ENCODE data around the gene SLC12A3.

SLC12A3 gene, protein sequence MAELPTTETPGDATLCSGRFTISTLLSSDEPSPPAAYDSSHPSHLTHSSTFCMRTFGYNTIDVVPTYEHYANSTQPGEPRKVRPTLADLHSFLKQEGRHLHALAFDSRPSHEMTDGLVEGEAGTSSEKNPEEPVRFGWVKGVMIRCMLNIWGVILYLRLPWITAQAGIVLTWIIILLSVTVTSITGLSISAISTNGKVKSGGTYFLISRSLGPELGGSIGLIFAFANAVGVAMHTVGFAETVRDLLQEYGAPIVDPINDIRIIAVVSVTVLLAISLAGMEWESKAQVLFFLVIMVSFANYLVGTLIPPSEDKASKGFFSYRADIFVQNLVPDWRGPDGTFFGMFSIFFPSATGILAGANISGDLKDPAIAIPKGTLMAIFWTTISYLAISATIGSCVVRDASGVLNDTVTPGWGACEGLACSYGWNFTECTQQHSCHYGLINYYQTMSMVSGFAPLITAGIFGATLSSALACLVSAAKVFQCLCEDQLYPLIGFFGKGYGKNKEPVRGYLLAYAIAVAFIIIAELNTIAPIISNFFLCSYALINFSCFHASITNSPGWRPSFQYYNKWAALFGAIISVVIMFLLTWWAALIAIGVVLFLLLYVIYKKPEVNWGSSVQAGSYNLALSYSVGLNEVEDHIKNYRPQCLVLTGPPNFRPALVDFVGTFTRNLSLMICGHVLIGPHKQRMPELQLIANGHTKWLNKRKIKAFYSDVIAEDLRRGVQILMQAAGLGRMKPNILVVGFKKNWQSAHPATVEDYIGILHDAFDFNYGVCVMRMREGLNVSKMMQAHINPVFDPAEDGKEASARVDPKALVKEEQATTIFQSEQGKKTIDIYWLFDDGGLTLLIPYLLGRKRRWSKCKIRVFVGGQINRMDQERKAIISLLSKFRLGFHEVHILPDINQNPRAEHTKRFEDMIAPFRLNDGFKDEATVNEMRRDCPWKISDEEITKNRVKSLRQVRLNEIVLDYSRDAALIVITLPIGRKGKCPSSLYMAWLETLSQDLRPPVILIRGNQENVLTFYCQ

GRCh38 chr16:56864960-56865359 lies at the start of gene SLC12A3:
Gene SLC12A3 (plus strand): TSS chr16:56865207. CDS start chr16:56865236, 29 bp downstream.
- TF ChIP-seq POLR2A (IDR thresholded peaks at IDR 0.05; ENCODE audit: low read length), result no peak
- TF ChIP-seq GATA1 (IDR thresholded peaks at IDR 0.05; ENCODE audit: low read depth, low read length), result no peak
- no peak for DNase-seq

DNA sequence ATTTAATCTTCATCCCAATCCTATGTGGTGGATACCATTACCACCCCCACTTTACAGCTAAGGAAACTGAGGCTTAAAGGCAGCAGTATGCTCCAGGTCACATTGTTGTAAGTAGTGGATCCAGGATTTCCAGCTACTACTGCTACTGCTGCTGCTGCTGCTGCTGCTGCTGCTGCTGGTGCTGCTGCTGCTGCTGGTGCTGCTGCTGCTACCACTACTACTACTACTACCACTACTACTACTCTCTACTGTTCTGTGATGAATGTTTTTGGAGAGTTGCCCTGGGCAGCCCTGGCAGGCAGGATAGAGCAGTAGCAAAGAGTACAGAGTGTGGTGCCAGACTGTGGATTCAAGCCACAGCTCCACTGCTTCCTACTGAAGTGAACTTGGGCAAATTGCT lies 49.3 kb upstream of the SLC12A3 start:
- no peak for DNase-seq

GRCh38 chr16:56817056-56817455 lies 48.0 kb upstream of the SLC12A3 start:
- DNase-seq, result no peak
- TF ChIP-seq GATA1 (IDR thresholded peaks at IDR 0.05; ENCODE audit: low read depth, low read length) (no peak), POLR2A (IDR thresholded peaks at IDR 0.05; ENCODE audit: low read length) (no peak)

More for the DNA sequence above, 49.3 kb upstream of the SLC12A3 start:
- TF ChIP-seq GATA1 (IDR thresholded peaks at IDR 0.05; ENCODE audit: low read depth, low read length) (no peak), POLR2A (IDR thresholded peaks at IDR 0.05; ENCODE audit: low read length) (no peak)

- TF ChIP-seq GATA1 (IDR thresholded peaks at IDR 0.05; ENCODE audit: low read depth, low read length) (no peak), POLR2A (IDR thresholded peaks at IDR 0.05; ENCODE audit: low read length) (no peak)
- DNase-seq, result no peak
Measured at GRCh38 chr16:56817938-56818337, 47.1 kb upstream of the SLC12A3 start.

DNA sequence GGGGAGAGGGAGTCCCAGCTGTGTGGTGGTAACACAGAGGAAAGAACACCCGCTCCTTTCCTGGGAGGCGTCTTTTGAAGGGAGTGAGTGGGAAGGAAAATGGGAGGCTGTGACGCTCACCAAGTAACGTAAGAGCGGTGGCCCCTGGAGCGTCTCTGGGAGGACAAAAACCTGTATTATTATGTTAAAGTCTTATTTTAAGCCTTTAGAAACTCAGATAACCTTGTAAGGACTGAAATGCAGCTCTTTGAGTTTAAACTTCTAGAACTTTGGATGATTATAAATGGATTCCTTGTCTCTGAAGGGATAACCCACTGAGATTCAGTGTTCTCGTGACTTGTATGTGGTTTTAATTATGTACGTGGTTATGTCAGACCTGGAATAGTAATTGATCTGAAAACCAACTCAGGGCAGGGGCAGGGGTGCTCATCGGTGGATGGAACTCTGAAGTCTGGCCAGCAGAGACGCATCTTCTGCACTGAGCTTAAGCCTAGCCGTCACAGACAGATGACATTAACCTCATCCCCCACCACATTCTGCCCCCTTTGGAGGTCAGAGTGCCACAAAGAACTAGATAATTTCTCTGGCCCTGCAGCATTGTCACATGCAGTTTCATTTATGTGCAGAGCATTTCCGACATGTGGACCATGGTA lies 41.8 kb upstream of the SLC12A3 start:
- DNase-seq, result no peak
- no peak for TF ChIP-seq POLR2A (IDR thresholded peaks at IDR 0.05; ENCODE audit: low read length)
- TF ChIP-seq GATA1 (IDR thresholded peaks at IDR 0.05; ENCODE audit: low read depth, low read length), result no peak

DNA sequence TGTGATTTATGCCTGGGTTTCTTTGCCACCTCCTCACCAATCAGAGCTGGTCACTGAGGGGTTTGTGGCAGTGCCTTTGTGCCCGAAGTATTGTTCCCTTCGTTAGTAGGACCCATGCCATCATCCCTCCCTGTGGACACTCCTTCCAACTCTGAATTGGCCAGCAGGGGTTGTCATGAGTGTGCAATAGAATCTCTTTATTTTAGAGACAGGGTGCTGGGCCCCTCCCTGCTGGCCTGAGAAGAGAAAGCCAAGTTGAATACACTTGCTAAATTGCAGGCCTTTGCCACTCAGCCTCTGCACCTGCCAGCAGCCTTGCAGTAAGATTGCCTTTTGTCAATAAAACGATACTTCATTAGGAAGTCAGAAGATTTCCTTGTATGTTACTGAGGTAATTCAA lies 40.7 kb upstream of the SLC12A3 start:
- TF ChIP-seq GATA1 (IDR thresholded peaks at IDR 0.05; ENCODE audit: low read depth, low read length), result no peak
- TF ChIP-seq POLR2A (IDR thresholded peaks at IDR 0.05; ENCODE audit: low read length), result no peak
- DNase-seq, result no peak

DNA sequence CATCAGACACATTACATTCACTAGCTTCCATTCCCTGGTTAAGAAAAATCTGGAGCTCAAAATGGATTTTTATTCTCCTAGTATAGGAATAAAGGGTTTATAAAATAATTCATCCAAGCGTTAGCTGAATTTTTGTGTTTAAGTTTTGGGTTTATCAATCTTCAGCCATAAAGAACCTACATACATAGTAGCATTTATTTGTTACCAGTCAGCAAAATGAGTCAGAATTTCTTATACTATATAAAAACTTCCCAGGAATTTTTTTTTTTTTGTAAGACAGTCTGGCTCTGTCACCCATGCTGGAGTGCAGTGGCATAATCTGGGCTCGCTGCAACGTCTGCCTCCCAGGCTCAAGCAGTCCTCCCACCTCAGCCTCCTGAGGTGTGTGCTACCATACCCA lies 40.2 kb upstream of the SLC12A3 start:
- DNase-seq, result no peak
- TF ChIP-seq GATA1 (IDR thresholded peaks at IDR 0.05; ENCODE audit: low read depth, low read length), result no peak
- TF ChIP-seq POLR2A (IDR thresholded peaks at IDR 0.05; ENCODE audit: low read length), result no peak

DNA sequence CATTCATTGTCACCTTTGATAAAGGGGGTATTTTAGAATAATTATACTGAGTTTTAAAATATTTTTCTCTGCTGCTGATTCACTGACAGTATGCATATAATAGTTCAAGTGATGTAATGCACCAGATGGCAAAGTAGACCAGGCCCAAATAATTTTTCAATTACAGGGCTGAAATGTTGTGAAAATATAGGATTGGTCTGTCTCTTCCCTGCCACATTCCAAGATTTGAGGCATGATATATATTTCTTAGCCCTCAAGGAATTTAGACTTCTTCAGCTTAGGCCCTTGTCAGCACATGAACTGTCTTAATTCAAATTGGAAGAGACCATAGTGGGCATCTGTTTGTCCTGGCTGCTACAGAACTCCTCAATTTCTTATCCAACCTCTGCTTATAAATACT lies 39.2 kb upstream of the SLC12A3 start:
- TF ChIP-seq GATA1 (IDR thresholded peaks at IDR 0.05; ENCODE audit: low read depth, low read length) (no peak), POLR2A (IDR thresholded peaks at IDR 0.05; ENCODE audit: low read length) (no peak)
- no peak for DNase-seq

DNA sequence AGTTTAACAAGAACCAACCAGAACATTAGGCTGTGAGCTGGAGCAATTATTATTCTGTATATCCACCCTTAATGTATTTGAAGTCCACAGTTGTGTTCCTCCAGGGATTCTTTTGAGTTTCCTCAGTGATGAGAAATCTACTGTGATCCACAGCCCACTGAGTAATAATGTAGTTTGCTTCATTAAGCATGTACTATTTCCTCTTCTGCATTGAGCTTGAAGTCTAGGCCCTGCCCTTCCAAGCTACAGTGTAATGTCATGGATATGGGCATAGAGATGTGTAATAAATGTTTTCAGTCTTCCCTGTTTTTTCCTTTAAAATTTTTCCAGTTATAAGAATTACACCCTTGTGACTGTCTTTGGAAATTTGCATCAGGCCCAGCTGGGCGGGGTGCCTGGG lies 36.4 kb upstream of the SLC12A3 start:
- TF ChIP-seq POLR2A (IDR thresholded peaks at IDR 0.05; ENCODE audit: low read length), result no peak
- no peak for TF ChIP-seq GATA1 (IDR thresholded peaks at IDR 0.05; ENCODE audit: low read depth, low read length)
- DNase-seq, result no peak

GRCh38 chr16:56830669-56831068 lies 34.3 kb upstream of the SLC12A3 start:
- DNase-seq, result no peak
- TF ChIP-seq GATA1 (IDR thresholded peaks at IDR 0.05; ENCODE audit: low read depth, low read length) (no peak), POLR2A (IDR thresholded peaks at IDR 0.05; ENCODE audit: low read length) (no peak)

GRCh38 chr16:56832768-56833167 lies 32.2 kb upstream of the SLC12A3 start:
- TF ChIP-seq GATA1 (IDR thresholded peaks at IDR 0.05; ENCODE audit: low read depth, low read length), result no peak
- TF ChIP-seq POLR2A (IDR thresholded peaks at IDR 0.05; ENCODE audit: low read length), result no peak
- DNase-seq, result no peak

DNA sequence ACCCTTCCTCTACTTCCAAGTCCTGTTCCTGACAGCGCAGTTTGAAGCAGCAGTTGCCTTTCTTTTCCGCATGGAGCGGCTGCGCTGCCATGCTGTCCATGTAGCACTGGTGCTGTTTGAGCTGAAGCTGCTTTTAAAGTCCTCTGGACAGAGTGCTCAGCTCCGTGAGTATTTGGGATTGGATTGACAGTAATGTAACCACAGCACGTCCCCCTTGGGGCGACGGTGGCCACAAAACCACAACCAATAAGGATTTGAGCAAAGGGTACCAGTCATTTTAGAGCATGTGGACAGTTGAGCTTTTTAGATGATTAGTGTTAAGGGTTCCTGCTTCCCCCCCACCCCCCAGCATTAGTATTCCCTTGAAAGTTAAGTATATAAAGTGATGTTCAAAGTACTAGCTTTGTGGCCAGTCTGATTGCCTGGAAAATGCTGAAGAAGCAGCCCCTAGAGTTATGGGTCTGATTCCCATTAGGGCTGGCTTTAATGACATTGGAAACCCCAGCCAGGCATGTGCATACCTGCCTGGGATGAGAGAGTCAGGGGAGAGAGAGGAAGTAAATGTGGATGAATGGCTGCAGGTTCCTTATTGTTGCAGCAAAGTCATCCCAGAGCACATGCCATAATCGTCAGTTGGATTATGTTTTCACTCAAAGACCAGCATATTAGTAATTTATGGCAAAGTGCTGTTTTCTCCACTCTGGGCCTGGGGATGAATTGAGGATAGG lies 31.6 kb upstream of the SLC12A3 start:
- TF ChIP-seq POLR2A (IDR thresholded peaks at IDR 0.05; ENCODE audit: low read length) (no peak), GATA1 (IDR thresholded peaks at IDR 0.05; ENCODE audit: low read depth, low read length) (no peak)
- no peak for DNase-seq

GRCh38 chr16:56835320-56835719 lies 29.7 kb upstream of the SLC12A3 start:
- TF ChIP-seq GATA1 (IDR thresholded peaks at IDR 0.05; ENCODE audit: low read depth, low read length), result no peak
- TF ChIP-seq POLR2A (IDR thresholded peaks at IDR 0.05; ENCODE audit: low read length), result no peak
- no peak for DNase-seq

All from erythroblast (primary cell).